HG03457 (cell line): ENCODE results near the gene CD109.
"Not testable (repeated sequence)": the region's sequence is repeated elsewhere in the genome, so short reads cannot be mapped to it uniquely, and the experiment has no call there.

Experiments
- ATAC-seq: cut with Tn5 transposase; IDR thresholded peaks from one replicate; pipeline ENCODE4 v1.9.1; 2021; ENCODE audit warnings: moderate number of reproducible peaks; ENCODE audit not compliant: unreplicated experiment

Gene CD109

GRCh38 chr6:73782911-73783310, 86.9 kb downstream of the CD109 start:
- ATAC-seq: no peak

- ATAC-seq: no peak
Observed at GRCh38 chr6:73784726-73785505, 88.9 kb downstream of the CD109 start.

- ATAC-seq: no peak
Observed at GRCh38 chr6:73790574-73790973, 94.6 kb downstream of the CD109 start.

- no peak for ATAC-seq
Observed at GRCh38 chr6:73791336-73791735, 95.3 kb downstream of the CD109 start.

GRCh38 chr6:73792738-73793137, 96.7 kb downstream of the CD109 start:
- ATAC-seq: no peak

GRCh38 chr6:73796881-73797280, 100.9 kb downstream of the CD109 start:
- ATAC-seq: no peak

- ATAC-seq: no peak
Observed at GRCh38 chr6:73797861-73798260, 101.9 kb downstream of the CD109 start.

GRCh38 chr6:73798592-73798991, 102.6 kb downstream of the CD109 start:
- peak; percentile 91 for ATAC-seq

GRCh38 chr6:73800997-73801396, 105.0 kb downstream of the CD109 start:
- ATAC-seq: no peak

- ATAC-seq: no peak
Observed at GRCh38 chr6:73801652-73802268, 105.8 kb downstream of the CD109 start.

GRCh38 chr6:73802366-73802765, 106.4 kb downstream of the CD109 start:
- ATAC-seq: no peak

- ATAC-seq: no peak
Observed at GRCh38 chr6:73803562-73804241, 107.7 kb downstream of the CD109 start.

GRCh38 chr6:73805221-73805620, 109.2 kb downstream of the CD109 start:
- ATAC-seq: not testable (repeated sequence)

- not testable (repeated sequence) for ATAC-seq
Observed at GRCh38 chr6:73805982-73806381, 110.0 kb downstream of the CD109 start.

- ATAC-seq: no peak
Observed at GRCh38 chr6:73811706-73812105, 115.7 kb downstream of the CD109 start.

- ATAC-seq: no peak
Observed at GRCh38 chr6:73817253-73817652, 121.2 kb downstream of the CD109 start.

GRCh38 chr6:73823046-73823735, 127.2 kb downstream of the CD109 start:
- ATAC-seq: no peak

- no peak for ATAC-seq
Observed at GRCh38 chr6:73823832-73824231, 127.8 kb downstream of the CD109 start.

- no peak for ATAC-seq
Observed at GRCh38 chr6:73826571-73826970, 130.6 kb downstream of the CD109 start.

- no peak for ATAC-seq
Observed at GRCh38 chr6:73830119-73830518, 134.1 kb downstream of the CD109 start.

GRCh38 chr6:73832313-73832712, 136.3 kb downstream of the CD109 start:
- ATAC-seq: no peak
